ENCODE data around the gene TMPRSS9.

TMPRSS9 gene

GRCh38 chr19:2352121-2352520, 7.9 kb upstream of the TMPRSS9 start:
- Histone ChIP-seq H3K27me3 (ENCODE audit: insufficient read depth, low read length) (no peaks in the 10 kb centered on the region), H3K27ac (ENCODE audit: low read depth, low read length, poor library complexity, severe bottlenecking) (no peak overlapping the region), H3K9me3 (ENCODE audit: low read length) (no peaks in the 10 kb centered on the region), H3K36me3 (ENCODE audit: insufficient read depth, low read length) (peaks cover 56% of the 10 kb centered on the region), H3F3A (ENCODE audit: insufficient read depth, low read length) (no peaks in the 10 kb centered on the region), H2AFZ (ENCODE audit: low read length) (no peak overlapping the region), H3K79me2 (ENCODE audit: insufficient read depth, low read length) (no peaks in the 10 kb centered on the region), H4K20me1 (ENCODE audit: insufficient read depth, low read length) (no peaks in the 10 kb centered on the region), H3K9me2 (ENCODE audit: low read depth, low read length) (no peaks in the 10 kb centered on the region), H3K4me3 (ENCODE audit: low read depth, low read length, poor library complexity, severe bottlenecking) (no peak overlapping the region), H3K9ac (ENCODE audit: low read length) (no peak overlapping the region), H3K4me1 (ENCODE audit: insufficient read depth, low read length, severe bottlenecking) (no peaks in the 10 kb centered on the region), H3K4me2 (ENCODE audit: low read length) (no peak overlapping the region)
- TF ChIP-seq CTCF (IDR thresholded peaks at IDR 0.05; ENCODE audit: low read length) (no peak), EZH2 (IDR thresholded peaks at IDR 0.05; ENCODE audit: borderline replicate concordance, low read length) (no peak)

GRCh38 chr19:2353159-2353886, 6.7 kb upstream of the TMPRSS9 start:
- TF ChIP-seq EZH2 (IDR thresholded peaks at IDR 0.05; ENCODE audit: borderline replicate concordance, low read length), result no peak
- no peak for TF ChIP-seq CTCF (IDR thresholded peaks at IDR 0.05; ENCODE audit: low read length)

GRCh38 chr19:2353887-2354592, 6.0 kb upstream of the TMPRSS9 start:
- Histone ChIP-seq H3K9ac (ENCODE audit: low read length) (no peak overlapping the region), H3K9me3 (ENCODE audit: low read length) (no peaks in the 10 kb centered on the region), H3K79me2 (ENCODE audit: insufficient read depth, low read length) (no peaks in the 10 kb centered on the region), H3K4me1 (ENCODE audit: insufficient read depth, low read length, severe bottlenecking) (no peaks in the 10 kb centered on the region), H2AFZ (ENCODE audit: low read length) (no peak overlapping the region), H4K20me1 (ENCODE audit: insufficient read depth, low read length) (no peaks in the 10 kb centered on the region), H3K9me2 (ENCODE audit: low read depth, low read length) (no peaks in the 10 kb centered on the region), H3K36me3 (ENCODE audit: insufficient read depth, low read length) (peaks cover 50% of the 10 kb centered on the region), H3K27ac (ENCODE audit: low read depth, low read length, poor library complexity, severe bottlenecking) (no peak overlapping the region), H3K27me3 (ENCODE audit: insufficient read depth, low read length) (0 out of 2 replicates have a peak, but pooled peaks cover 4% of the 10 kb centered on the region), H3F3A (ENCODE audit: insufficient read depth, low read length) (no peaks in the 10 kb centered on the region), H3K4me3 (ENCODE audit: low read depth, low read length, poor library complexity, severe bottlenecking) (no peak overlapping the region), H3K4me2 (ENCODE audit: low read length) (no peak overlapping the region)
- TF ChIP-seq CTCF (IDR thresholded peaks at IDR 0.05; ENCODE audit: low read length) (no peak), EZH2 (IDR thresholded peaks at IDR 0.05; ENCODE audit: borderline replicate concordance, low read length) (no peak)

More at GRCh38 chr19:2353159-2353886, 6.7 kb upstream of the TMPRSS9 start:
- Histone ChIP-seq H3K27ac (ENCODE audit: low read depth, low read length, poor library complexity, severe bottlenecking) (no peak overlapping the region), H3K9me3 (ENCODE audit: low read length) (no peaks in the 10 kb centered on the region), H2AFZ (ENCODE audit: low read length) (no peak overlapping the region), H3K4me1 (ENCODE audit: insufficient read depth, low read length, severe bottlenecking) (no peaks in the 10 kb centered on the region), H3F3A (ENCODE audit: insufficient read depth, low read length) (no peaks in the 10 kb centered on the region), H3K9ac (ENCODE audit: low read length) (no peak overlapping the region), H3K4me2 (ENCODE audit: low read length) (no peak overlapping the region), H4K20me1 (ENCODE audit: insufficient read depth, low read length) (no peaks in the 10 kb centered on the region), H3K9me2 (ENCODE audit: low read depth, low read length) (no peaks in the 10 kb centered on the region), H3K79me2 (ENCODE audit: insufficient read depth, low read length) (no peaks in the 10 kb centered on the region), H3K4me3 (ENCODE audit: low read depth, low read length, poor library complexity, severe bottlenecking) (no peak overlapping the region), H3K36me3 (ENCODE audit: insufficient read depth, low read length) (peaks cover 56% of the 10 kb centered on the region), H3K27me3 (ENCODE audit: insufficient read depth, low read length) (no peaks in the 10 kb centered on the region)
